Activated T-helper 1 cell treated with anti-CD3 and anti-CD28 coated beads, Interleukin-2, amount 50 U/mL, for 16 hours (primary cell): ENCODE results near the gene KCNRG.
"Not testable (repeated sequence)": the region's sequence is repeated elsewhere in the genome, so short reads cannot be mapped to it uniquely, and the experiment has no call there.

Experiments used
- DNase-seq, 2 donors: peaks; one replicate each; pipeline ENCODE4 v3.0.0-alpha.2; 2020; ENCODE audit warnings: low read depth in 1 of 2, low spot score in 1 of 2

The KCNRG gene

GRCh38 chr13:50011461-50011860 lies 3.8 kb upstream of the KCNRG start:
- DNase-seq, result no peak

GRCh38 chr13:50012396-50013169 lies 2.7 kb upstream of the KCNRG start:
- DNase-seq, result no peak

GRCh38 chr13:50014386-50014785 lies 858 bp upstream of the KCNRG start:
- DNase-seq, result no peak

- no peak for DNase-seq
Observed at GRCh38 chr13:50015750-50016149, 506 bp downstream of the KCNRG start.

GRCh38 chr13:50016444-50016843 lies 1.2 kb downstream of the KCNRG start:
- DNase-seq, result no peak

- DNase-seq, result no peak
Observed at GRCh38 chr13:50017819-50018218, 2.6 kb downstream of the KCNRG start.

- no peak for DNase-seq
Observed at GRCh38 chr13:50025436-50025835, 10.2 kb downstream of the KCNRG start.

- DNase-seq, result no peak
Observed at GRCh38 chr13:50026788-50027473, 11.7 kb downstream of the KCNRG start.

- no peak for DNase-seq
Observed at GRCh38 chr13:50030315-50030714, 15.1 kb downstream of the KCNRG start.

- no peak for DNase-seq
Observed at GRCh38 chr13:50033725-50034124, 18.5 kb downstream of the KCNRG start.

GRCh38 chr13:50037788-50038187 lies 22.5 kb downstream of the KCNRG start:
- no peak for DNase-seq

GRCh38 chr13:50038266-50038665 lies 23.0 kb downstream of the KCNRG start:
- DNase-seq, result no peak

GRCh38 chr13:50052478-50052877 lies 37.2 kb downstream of the KCNRG start:
- no peak for DNase-seq

- DNase-seq, result no peak
Observed at GRCh38 chr13:50053844-50054243, 38.6 kb downstream of the KCNRG start.

- DNase-seq, result no peak
Observed at GRCh38 chr13:50055454-50055853, 40.2 kb downstream of the KCNRG start.

- DNase-seq, result no peak
Observed at GRCh38 chr13:50060718-50061117, 45.5 kb downstream of the KCNRG start.

- DNase-seq, result not testable (repeated sequence)
Observed at GRCh38 chr13:50062336-50062735, 47.1 kb downstream of the KCNRG start.

GRCh38 chr13:50065712-50066111 lies 50.5 kb downstream of the KCNRG start:
- no peak for DNase-seq

GRCh38 chr13:50068508-50068907 lies 53.3 kb downstream of the KCNRG start:
- no peak for DNase-seq

GRCh38 chr13:50069261-50069660 lies 54.0 kb downstream of the KCNRG start:
- DNase-seq, result no peak

- no peak for DNase-seq
Observed at GRCh38 chr13:50070186-50070585, 54.9 kb downstream of the KCNRG start.
